H1 (cell line): ENCODE results near the gene MEMO1. TPM values are rescaled to one million over a fixed set of nuclear protein-coding genes. Genes with fewer than 3 reads are reported as not detected.

Experiments used
- CTCF ChIA-PET: fragments of 300-600 bp; sonication (Branson Sonifier 250); formaldehyde crosslinking; loops from one replicate; lab custom pipeline; 2021; ENCODE audit not compliant: partially characterized antibody; lab: Charles Lee
- POLR2A ChIA-PET: fragments of 300-600 bp; sonication (Branson Sonifier 250); formaldehyde crosslinking; loops from one replicate; lab custom pipeline; 2021; ENCODE audit warnings: inconsistent platforms; ENCODE audit not compliant: partially characterized antibody; lab: Charles Lee
- DNase-seq, 2 experiments: peaks; one replicate each; pipeline versions ENCODE4 v3.0.0 to v3.0.0-alpha.2; 2010 to 2022; ENCODE audit warnings: low spot score in 2 of 2, low read depth in 1 of 2, mixed read lengths in 1 of 2
- FAIRE-seq: peaks from 2 replicates; lab custom pipeline; 2011; peaks lifted over from hg19 to GRCh38; lab: Jason Lieb, UNC
- H2AFZ ChIP-seq: 2 replicates; pipeline ENCODE4 v1.8.1; 2012; ENCODE audit warnings: low read length, inconsistent platforms
- H2AK5ac ChIP-seq: 2 replicates; pipeline ENCODE4 v1.6.1; 2013; ENCODE audit warnings: low read depth, low read length
- H2BK120ac ChIP-seq: replicated peaks from 2 replicates; pipeline ENCODE3; 2013; ENCODE audit warnings: low read depth, low read length, inconsistent platforms
- H2BK12ac ChIP-seq: 2 replicates; pipeline ENCODE4 v1.6.1; 2013; ENCODE audit warnings: low read depth, low read length
- H2BK15ac ChIP-seq: 2 replicates; pipeline ENCODE4 v1.6.1; 2013; ENCODE audit warnings: low read length
- H2BK20ac ChIP-seq: 2 replicates; pipeline ENCODE4 v1.6.1; 2013; ENCODE audit warnings: low read length
- H2BK5ac ChIP-seq: 2 replicates; pipeline ENCODE4 v1.6.1; 2013; ENCODE audit warnings: low read depth, low read length
- H3K14ac ChIP-seq: 2 replicates; pipeline ENCODE4 v1.6.1; 2013; ENCODE audit warnings: inconsistent platforms; ENCODE audit not compliant: insufficient read length
- H3K18ac ChIP-seq: 2 replicates; pipeline ENCODE4 v1.6.1; 2013; ENCODE audit warnings: low read length; ENCODE audit errors: extremely low read depth
- H3K23ac ChIP-seq: 2 replicates; pipeline ENCODE4 v1.6.1; 2013; ENCODE audit warnings: inconsistent platforms; ENCODE audit not compliant: insufficient read length
- H3K23me2 ChIP-seq: 2 replicates; pipeline ENCODE4 v1.6.1; 2013; ENCODE audit warnings: low read depth, low read length
- H3K27ac ChIP-seq: 2 replicates; pipeline ENCODE4 v1.6.1; 2011; ENCODE audit warnings: low read depth, low read length, inconsistent platforms
- H3K27me3 ChIP-seq, 4 experiments: replicated peaks in 1 of 4; 1 replicate in 1 of 4; 2 replicates in 3 of 4; pipeline versions ENCODE4 v1.6.1 to v1.8.1; 2011 to 2013; ENCODE audit warnings: low read length in 3 of 4, mild to moderate bottlenecking in 3 of 4, inconsistent platforms in 2 of 4, mixed read lengths in 2 of 4, moderate library complexity in 1 of 4; ENCODE audit not compliant: control insufficient read depth in 3 of 4, insufficient read depth in 3 of 4; ENCODE audit errors: extremely low read depth in 1 of 4
- H3K36me3 ChIP-seq, 4 experiments: 2 replicates each; pipeline versions ENCODE4 v1.6.1 to v1.8.1; 2011 to 2013; ENCODE audit warnings: mild to moderate bottlenecking in 4 of 4, low read length in 3 of 4, moderate library complexity in 2 of 4, control low read depth in 1 of 4, inconsistent platforms in 1 of 4; ENCODE audit not compliant: insufficient read depth in 4 of 4, control insufficient read depth in 2 of 4
- H3K4ac ChIP-seq: replicated peaks from 2 replicates; pipeline ENCODE3; 2013; ENCODE audit warnings: low read length, low read depth, mixed read lengths, inconsistent platforms; ENCODE audit not compliant: insufficient read length
- H3K4me1 ChIP-seq, 4 experiments: replicated peaks in 1 of 4; 1 replicate in 1 of 4; 2 replicates in 3 of 4; pipeline versions ENCODE4 v1.6.1 to v1.8.1; 2011 to 2013; ENCODE audit warnings: low read length in 3 of 4, inconsistent platforms in 2 of 4, mixed read lengths in 1 of 4; ENCODE audit not compliant: insufficient read depth in 4 of 4, control insufficient read depth in 3 of 4
- H3K4me2 ChIP-seq, 2 experiments: 2 replicates each; pipeline versions ENCODE4 v1.6.1 to v1.8.1; 2011 to 2013; ENCODE audit warnings: low read depth in 2 of 2, low read length in 2 of 2, control low read depth in 1 of 2, inconsistent platforms in 1 of 2, mild to moderate bottlenecking in 1 of 2; ENCODE audit not compliant: insufficient read depth in 1 of 2
- H3K4me3 ChIP-seq, 4 experiments: fragments of 200-600, 300-600 bp in 1 of 4; sonication (generic), shearing (Covaris generic), sonication (Bioruptor Twin) in 1 of 4; 2 replicates each; pipeline versions ENCODE4 v1.5.1 to v1.8.1; 2011 to 2016; ENCODE audit warnings: low read length in 4 of 4, low read depth in 3 of 4, control low read depth in 2 of 4, inconsistent platforms in 2 of 4, mild to moderate bottlenecking in 2 of 4, mixed read lengths in 1 of 4, moderate library complexity in 1 of 4; ENCODE audit not compliant: insufficient read depth in 2 of 4; ENCODE audit errors: extremely low read depth in 1 of 4
- H3K56ac ChIP-seq: replicated peaks from 2 replicates; pipeline ENCODE3; 2013; ENCODE audit warnings: low read depth, mild to moderate bottlenecking, mixed read lengths, low read length, inconsistent platforms; ENCODE audit not compliant: insufficient read length
- H3K79me1 ChIP-seq: 2 replicates; pipeline ENCODE4 v1.6.1; 2013; ENCODE audit warnings: low read depth, low read length, control low read depth
- H3K79me2 ChIP-seq, 2 experiments: 2 replicates each; pipeline versions ENCODE4 v1.6.1 to v1.8.1; 2012 to 2013; ENCODE audit warnings: low read length in 2 of 2, mild to moderate bottlenecking in 2 of 2, inconsistent platforms in 1 of 2; ENCODE audit not compliant: insufficient read depth in 2 of 2, control insufficient read depth in 1 of 2
- H3K9ac ChIP-seq, 4 experiments: replicated peaks in 1 of 4; 1 replicate in 1 of 4; 2 replicates in 3 of 4; pipeline versions ENCODE4 v1.6.1 to v1.8.1; 2011 to 2013; ENCODE audit warnings: low read depth in 3 of 4, low read length in 3 of 4, control low read depth in 2 of 4, mild to moderate bottlenecking in 2 of 4, moderate library complexity in 2 of 4, inconsistent platforms in 1 of 4; ENCODE audit errors: extremely low read depth in 1 of 4
- H3K9me3 ChIP-seq, 2 experiments: 2 replicates each; pipeline versions ENCODE4 v1.6.1 to v1.8.1; 2012 to 2013; ENCODE audit warnings: mild to moderate bottlenecking in 2 of 2, moderate library complexity in 2 of 2, control low read depth in 1 of 2, inconsistent platforms in 1 of 2, low read depth in 1 of 2, low read length in 1 of 2, mixed read lengths in 1 of 2; ENCODE audit not compliant: insufficient read depth in 2 of 2
- H4K20me1 ChIP-seq, 2 experiments: replicated peaks in 1 of 2; 2 replicates each; pipeline versions ENCODE3 to v1.8.1; 2011 to 2013; ENCODE audit warnings: inconsistent platforms in 2 of 2, low read length in 2 of 2, mild to moderate bottlenecking in 1 of 2; ENCODE audit not compliant: insufficient read depth in 2 of 2, control insufficient read depth in 1 of 2
- H4K5ac ChIP-seq: 2 replicates; pipeline ENCODE4 v1.6.1; 2013; ENCODE audit warnings: low read length, low read depth, mixed read lengths, inconsistent platforms; ENCODE audit not compliant: insufficient read length
- H4K8ac ChIP-seq: 2 replicates; pipeline ENCODE4 v1.8.0; 2013; ENCODE audit warnings: mild to moderate bottlenecking, moderate library complexity, low read length, inconsistent platforms; ENCODE audit not compliant: insufficient read depth; ENCODE audit errors: extremely low read depth
- H4K91ac ChIP-seq: replicated peaks from 2 replicates; pipeline ENCODE3; 2013; ENCODE audit warnings: low read length, mixed read lengths, inconsistent platforms; ENCODE audit not compliant: insufficient read length
- CHD7 ChIP-seq: fragments of 300-600 bp; sonication (generic); IDR thresholded peaks from 2 replicates; pipeline ENCODE4 v1.7.1; 2012; ENCODE audit warnings: low read length, moderate library complexity, mild to moderate bottlenecking, inconsistent platforms; ENCODE audit not compliant: insufficient replicate concordance
- WGBS, 2 experiments: shearing (Covaris generic) in 1 of 2; methylation state at CpG; one replicate each; pipeline versions ENCODE4 v1.1.6 to v1.1.7; 2013 to 2015; ENCODE audit warnings: low lambda C conversion rate in 2 of 2, mixed read lengths in 2 of 2, inconsistent platforms in 1 of 2, low coverage in 1 of 2, missing lambda C conversion rate in 1 of 2; ENCODE audit not compliant: insufficient replicate concordance in 2 of 2, insufficient coverage in 1 of 2, insufficient read length in 1 of 2; ENCODE audit errors: extremely low coverage in 1 of 2, missing lambda C conversion rate in 1 of 2; 5-methylcytosine and 5-hydroxymethylcytosine counted together
- polyA plus RNA-seq, 7 experiments: library from polyadenylated mRNA; depleted of rRNA in 3 of 7; stranded (reverse) in 5 of 7; unstranded in 2 of 7; fragments of >200 nt in 5 of 7; fragments of 200-250 nt in 2 of 7; gene quantifications; 1 replicate in 5 of 7; 2 replicates in 1 of 7; 4 replicates in 1 of 7; pipeline versions ENCODE4 v1.2.1 to v1.2.3, GENCODE V29; 2011 to 2013; ENCODE audit warnings: missing spikeins in 2 of 7, mixed read lengths in 2 of 7
- total RNA-seq: library from RNA; stranded (reverse); fragmentation: NEBNext Ultra II Directional; extraction: Animal tissue kit (Norgen Biotek cat#: 25700); gene quantifications from 2 replicates; pipeline ENCODE4 v1.2.1, GENCODE V29; 2021

MEMO1 gene
- total and polyA plus RNA-seq, 2 of the 8 experiments (the other 6 are each of a cell fraction or from before 2014, with no cell fraction given), result 26.9 to 54.7 TPM

GRCh38 chr2:31919499-31919898, 91.3 kb downstream of the MEMO1 start:
- WGBS, 2 experiments, result 85% methylated on average over 3 of the region's 3 CpGs; no CpG with 5 or more reads in 1 of the 2 experiments
- no peaks in the 10 kb centered on the region for H3K27me3 ChIP-seq
- no peak overlapping the region for H2BK5ac ChIP-seq
- no peak overlapping the region for H3K4me3 ChIP-seq
- H3K18ac ChIP-seq, result no peak overlapping the region
- H4K91ac ChIP-seq, result no peak overlapping the region
- no peak overlapping the region for H2BK12ac ChIP-seq
- H3K9me3 ChIP-seq, result no peaks in the 10 kb centered on the region
- no peak overlapping the region for H2AK5ac ChIP-seq
- no peaks in the 10 kb centered on the region for H3K79me2 ChIP-seq
- H2AFZ ChIP-seq, result no peak overlapping the region
- no peak overlapping the region for H3K27ac ChIP-seq
- H4K8ac ChIP-seq, result no peak overlapping the region
- POLR2A ChIA-PET, result no interaction called here
- H3K4me2 ChIP-seq, result no peak overlapping the region
- CTCF ChIA-PET, result no interaction called here
- H4K20me1 ChIP-seq, result peaks cover 0 to 2% of the 10 kb centered on the region in 2 experiments
- H3K56ac ChIP-seq, result no peak overlapping the region
- H3K14ac ChIP-seq, result no peak overlapping the region
- H2BK15ac ChIP-seq, result no peak overlapping the region
- no peaks in the 10 kb centered on the region for H3K79me1 ChIP-seq
- H4K5ac ChIP-seq, result no peak overlapping the region
- H2BK20ac ChIP-seq, result no peak overlapping the region
- FAIRE-seq, result no peak
- no peaks in the 10 kb centered on the region for H3K4me1 ChIP-seq
- H3K4ac ChIP-seq, result no peak overlapping the region
- no peak for DNase-seq
- H3K36me3 ChIP-seq, result no peaks in the 10 kb centered on the region
- no peak overlapping the region for H3K9ac ChIP-seq
- H2BK120ac ChIP-seq, result no peak overlapping the region
- no peak overlapping the region for H3K23ac ChIP-seq
- H3K23me2 ChIP-seq, result no peaks in the 10 kb centered on the region
- no peak for TF ChIP-seq CHD7
